Karpas-422 (cell line): ENCODE measurements around the gene COG7. TPM values are rescaled to one million over a fixed set of nuclear protein-coding genes. Genes with fewer than 3 reads are reported as not detected.

Experiments
- small RNA-seq: library from RNA; depleted of rRNA; stranded (forward); fragments of <200 nt; gene quantifications from one replicate; pipeline ENCODE3, GENCODE V24; 2014
- total RNA-seq: library from RNA; depleted of rRNA; stranded (reverse); fragments of >200 nt; shearing (Covaris generic); gene quantifications from 2 replicates; pipeline ENCODE4 v1.2.3, GENCODE V29; 2014; ENCODE audit warnings: low replicate concordance; rRNA removed

COG7 gene
- total RNA-seq, 1 experiment from 2014 or later, result 18.6 TPM

Small RNA genes within 50 kb of the gene (small RNA-seq; reads per million reads assigned to genes)
- not detected for gene RF00072

Other genes starting within 250 kb of the COG7 start
- gene SCNN1B, start 150.9 kb downstream of the COG7 start, total RNA-seq, result not detected in 2 replicates
- gene GGA2, start 57.3 kb upstream of the COG7 start, total RNA-seq, result 109 and 123 TPM in 2 replicates
- gene EARS2, start 104.2 kb upstream of the COG7 start, total RNA-seq, result 25.5 and 27.9 TPM in 2 replicates
- gene UBFD1, start 104.5 kb upstream of the COG7 start, total RNA-seq, result 43.1 and 69.5 TPM in 2 replicates
- 134 and 193 TPM in 2 replicates for gene NDUFAB1, start 143.1 kb upstream of the COG7 start, total RNA-seq
- gene PALB2, start 188.1 kb upstream of the COG7 start, total RNA-seq, result 10.3 and 19.7 TPM in 2 replicates
- gene DCTN5, start 188.3 kb upstream of the COG7 start, total RNA-seq, result 35.6 and 51.4 TPM in 2 replicates
- gene PLK1, start 225.7 kb upstream of the COG7 start, total RNA-seq, result 36.8 and 41.7 TPM in 2 replicates